H9 (cell line): ENCODE data around the gene STARD3NL. TPM values are rescaled to one million over a fixed set of nuclear protein-coding genes. Genes with fewer than 3 reads are reported as not detected.

ENCODE experiments used
- DNase-seq: peaks from one replicate; pipeline ENCODE4 v3.0.0-alpha.2; 2017
- H2AFZ ChIP-seq: one replicate; pipeline ENCODE4 v1.6.1; 2013; ENCODE audit warnings: mild to moderate bottlenecking, low read length, control low read depth, moderate library complexity
- H2AK5ac ChIP-seq: 2 replicates; pipeline ENCODE4 v1.6.1; 2013; ENCODE audit warnings: low read length, control low read depth, mixed read lengths; ENCODE audit not compliant: insufficient read length
- H2BK120ac ChIP-seq: one replicate; pipeline ENCODE4 v1.6.1; 2013; ENCODE audit warnings: low read depth, mild to moderate bottlenecking, low read length, control low read depth, inconsistent platforms; ENCODE audit not compliant: poor library complexity, severe bottlenecking
- H2BK12ac ChIP-seq: 2 replicates; pipeline ENCODE4 v1.6.1; 2013; ENCODE audit warnings: low read length, control low read depth, mixed read lengths, low read depth; ENCODE audit not compliant: insufficient read length
- H2BK15ac ChIP-seq: 2 replicates; pipeline ENCODE4 v1.6.1; 2013; ENCODE audit warnings: low read depth, low read length, control low read depth
- H2BK20ac ChIP-seq: one replicate; pipeline ENCODE4 v1.6.1; 2013; ENCODE audit warnings: low read depth, mild to moderate bottlenecking, low read length, control low read depth, inconsistent platforms; ENCODE audit not compliant: poor library complexity, severe bottlenecking
- H2BK5ac ChIP-seq: 2 replicates; pipeline ENCODE4 v1.6.1; 2013; ENCODE audit warnings: low read length, control low read depth, mixed read lengths; ENCODE audit not compliant: insufficient read length
- H3K14ac ChIP-seq: 2 replicates; pipeline ENCODE4 v1.6.1; 2013; ENCODE audit warnings: low read length, control low read depth; ENCODE audit not compliant: insufficient read depth
- H3K18ac ChIP-seq: 2 replicates; pipeline ENCODE4 v1.6.1; 2013; ENCODE audit warnings: low read depth, mild to moderate bottlenecking, mixed read lengths, low read length, control low read depth; ENCODE audit not compliant: insufficient read length
- H3K23ac ChIP-seq: 2 replicates; pipeline ENCODE4 v1.6.1; 2013; ENCODE audit warnings: low read length, control low read depth, mixed read lengths, low read depth; ENCODE audit not compliant: insufficient read length
- H3K23me2 ChIP-seq: 2 replicates; pipeline ENCODE4 v1.6.1; 2013; ENCODE audit warnings: low read depth, mild to moderate bottlenecking, mixed read lengths, low read length, control low read depth; ENCODE audit not compliant: insufficient read length, poor library complexity, severe bottlenecking
- H3K27ac ChIP-seq: 2 replicates; pipeline ENCODE4 v1.5.1; 2013; ENCODE audit warnings: low read length, control low read depth, mixed read lengths, low read depth; ENCODE audit not compliant: insufficient read length
- H3K27me3 ChIP-seq: 2 replicates; pipeline ENCODE4 v1.6.1; 2013; ENCODE audit warnings: low read length, control low read depth, inconsistent platforms; ENCODE audit not compliant: insufficient read depth
- H3K4ac ChIP-seq: 2 replicates; pipeline ENCODE4 v1.6.1; 2013; ENCODE audit warnings: low read depth, mild to moderate bottlenecking, control low read depth, inconsistent platforms, low read length, moderate library complexity
- H3K4me1 ChIP-seq: 2 replicates; pipeline ENCODE4 v1.6.1; 2013; ENCODE audit warnings: low read length, control low read depth, inconsistent platforms; ENCODE audit not compliant: insufficient read depth
- H3K4me2 ChIP-seq: 2 replicates; pipeline ENCODE4 v1.6.1; 2013; ENCODE audit warnings: low read length, control low read depth, mixed read lengths; ENCODE audit not compliant: insufficient read length, insufficient read depth
- H3K56ac ChIP-seq: 2 replicates; pipeline ENCODE4 v1.6.1; 2013; ENCODE audit warnings: low read depth, mild to moderate bottlenecking, mixed read lengths, low read length, control low read depth; ENCODE audit not compliant: insufficient read length
- H3K79me1 ChIP-seq: 2 replicates; pipeline ENCODE4 v1.6.1; 2013; ENCODE audit warnings: low read depth, mild to moderate bottlenecking, moderate library complexity, low read length, control low read depth, inconsistent platforms; ENCODE audit not compliant: insufficient read depth, poor library complexity, severe bottlenecking
- H3K79me2 ChIP-seq: 2 replicates; pipeline ENCODE4 v1.6.1; 2013; ENCODE audit warnings: low read length, control low read depth, inconsistent platforms; ENCODE audit not compliant: insufficient read depth
- H3K9ac ChIP-seq: 2 replicates; pipeline ENCODE4 v1.6.1; 2013; ENCODE audit warnings: low read length, control low read depth, mixed read lengths; ENCODE audit not compliant: insufficient read length; ENCODE audit errors: extremely low read depth
- H3K9me3 ChIP-seq: one replicate; pipeline ENCODE4 v1.6.1; 2013; ENCODE audit warnings: low read depth, low read length, inconsistent platforms; ENCODE audit not compliant: control insufficient read depth
- H3T11ph ChIP-seq: one replicate; pipeline ENCODE4 v1.6.1; 2013; ENCODE audit warnings: mild to moderate bottlenecking, low read length, control low read depth, inconsistent platforms
- H4K20me1 ChIP-seq: one replicate; pipeline ENCODE4 v1.6.1; 2013; ENCODE audit not compliant: control insufficient read depth, insufficient read length, insufficient read depth
- H4K5ac ChIP-seq: 2 replicates; pipeline ENCODE4 v1.6.1; 2013; ENCODE audit warnings: low read depth, mild to moderate bottlenecking, mixed read lengths, low read length, control low read depth; ENCODE audit not compliant: insufficient read length
- H4K8ac ChIP-seq: replicated peaks from 2 replicates; pipeline ENCODE4 v1.6.1; 2013; ENCODE audit warnings: low read length, control low read depth, mixed read lengths, low read depth; ENCODE audit not compliant: insufficient read length
- H4K91ac ChIP-seq: 2 replicates; pipeline ENCODE4 v1.6.1; 2013; ENCODE audit warnings: low read depth, mild to moderate bottlenecking, moderate library complexity, mixed read lengths, low read length, control low read depth; ENCODE audit not compliant: insufficient read length
- H3K27ac Mint-ChIP-seq, 3 experiments: 2 replicates in 2 of 3; 3 replicates in 1 of 3; pipeline ENCODE4 v1.8.0; 2020 to 2021; ENCODE audit warnings: mixed read lengths in 3 of 3, mild to moderate bottlenecking in 1 of 3, moderate library complexity in 1 of 3
- H3K27me3 Mint-ChIP-seq: 2 replicates; pipeline ENCODE4 v1.8.0; 2021; ENCODE audit warnings: low read depth, mild to moderate bottlenecking, moderate library complexity, mixed read lengths
- H3K36me3 Mint-ChIP-seq, 3 experiments: 2 replicates in 2 of 3; 3 replicates in 1 of 3; pipeline ENCODE4 v1.8.0; 2020 to 2021; ENCODE audit warnings: low read depth in 3 of 3, mixed read lengths in 3 of 3; ENCODE audit not compliant: insufficient read depth in 1 of 3
- H3K4me1 Mint-ChIP-seq, 2 experiments: 2 replicates each; pipeline ENCODE4 v1.8.0; 2020; ENCODE audit warnings: mixed read lengths in 2 of 2
- H3K4me3 Mint-ChIP-seq, 2 experiments: 2 replicates in 1 of 2; 3 replicates in 1 of 2; pipeline ENCODE4 v1.8.0; 2020 to 2021; ENCODE audit warnings: mild to moderate bottlenecking in 2 of 2, mixed read lengths in 2 of 2, moderate library complexity in 1 of 2
- H3K9me3 Mint-ChIP-seq, 2 experiments: 2 replicates in 1 of 2; 3 replicates in 1 of 2; pipeline ENCODE4 v1.8.0; 2020; ENCODE audit warnings: mild to moderate bottlenecking in 2 of 2, mixed read lengths in 2 of 2, moderate library complexity in 1 of 2
- WGBS: extraction: QIAGEN DNeasy Blood & Tissue Kit; methylation state at CpG from one replicate; pipeline ENCODE4 v1.1.7; 2013; ENCODE audit warnings: missing lambda C conversion rate, low lambda C conversion rate, mixed read lengths; ENCODE audit not compliant: insufficient read length; ENCODE audit errors: extremely low coverage; 5-methylcytosine and 5-hydroxymethylcytosine counted together
- total RNA-seq: library from RNA; stranded (reverse); gene quantifications from 2 replicates; pipeline ENCODE4 v1.2.1, GENCODE V29; 2021
- TF ChIP-seq, protein P1 (sequence below): fragments of 200-600 bp; sonication (generic); conservative IDR thresholded peaks from 3 replicates; pipeline ENCODE4 v1.8.0; 2021; ENCODE audit warnings: antibody characterized with exemption, mild to moderate bottlenecking

Gene STARD3NL
- total RNA-seq, 1 experiment from 2014 or later = 36.5 TPM

DNA sequence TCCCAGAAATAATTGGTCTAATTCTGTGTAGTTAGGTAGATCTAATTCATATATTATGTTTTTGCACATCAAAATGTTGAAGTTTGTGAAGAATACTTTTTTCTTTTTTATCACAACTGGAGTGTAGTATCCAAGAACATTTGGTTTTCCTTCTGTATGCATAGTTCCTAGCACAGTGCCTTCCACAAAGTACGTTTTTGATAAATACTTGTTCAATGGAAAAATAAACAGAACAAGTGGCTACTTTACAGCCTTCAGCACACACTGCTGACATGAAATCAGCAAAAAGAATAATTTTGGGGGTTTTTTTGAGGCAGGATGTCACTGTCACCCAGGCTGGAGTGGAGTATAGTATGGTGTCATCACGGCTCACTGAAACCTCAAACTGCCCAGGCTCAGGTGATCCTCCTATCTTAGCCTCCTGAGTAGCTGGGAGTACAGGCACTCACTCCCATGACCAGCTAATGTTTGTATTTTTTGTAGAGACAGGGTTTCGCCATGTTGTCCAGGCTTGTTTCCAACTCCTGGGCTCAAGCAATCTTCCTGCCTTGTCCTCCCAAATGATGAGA lies 67.4 kb downstream of the STARD3NL start:
- no peaks in the 10 kb centered on the region for H3K9me3 Mint-ChIP-seq
- Histone ChIP-seq H3K27me3 (no peaks in the 10 kb centered on the region), H4K20me1 (no peaks in the 10 kb centered on the region), H2BK5ac (no peak overlapping the region), H3K27ac (no peak overlapping the region), H3T11ph (no peak overlapping the region), H3K9ac (no peak overlapping the region), H2AFZ (no peak overlapping the region), H3K4me1 (no peaks in the 10 kb centered on the region), H2BK120ac (no peak overlapping the region), H4K5ac (no peak overlapping the region), H3K56ac (no peak overlapping the region), H3K79me1 (no peaks in the 10 kb centered on the region), H3K18ac (no peak overlapping the region), H4K91ac (no peak overlapping the region), H3K23ac (no peak overlapping the region), H2AK5ac (no peak overlapping the region), H2BK15ac (no peak overlapping the region), H4K8ac (no peak overlapping the region), H3K23me2 (no peaks in the 10 kb centered on the region), H3K79me2 (no peaks in the 10 kb centered on the region), H3K4ac (no peak overlapping the region), H2BK20ac (no peak overlapping the region), H3K14ac (no peak overlapping the region), H3K9me3 (no peaks in the 10 kb centered on the region), H2BK12ac (no peak overlapping the region), H3K4me2 (no peak overlapping the region)
- no CpG with 5 or more reads among the region's 3 CpGs for WGBS
- H3K4me1 Mint-ChIP-seq = no peaks in the 10 kb centered on the region
- TF ChIP-seq, protein P1, sequence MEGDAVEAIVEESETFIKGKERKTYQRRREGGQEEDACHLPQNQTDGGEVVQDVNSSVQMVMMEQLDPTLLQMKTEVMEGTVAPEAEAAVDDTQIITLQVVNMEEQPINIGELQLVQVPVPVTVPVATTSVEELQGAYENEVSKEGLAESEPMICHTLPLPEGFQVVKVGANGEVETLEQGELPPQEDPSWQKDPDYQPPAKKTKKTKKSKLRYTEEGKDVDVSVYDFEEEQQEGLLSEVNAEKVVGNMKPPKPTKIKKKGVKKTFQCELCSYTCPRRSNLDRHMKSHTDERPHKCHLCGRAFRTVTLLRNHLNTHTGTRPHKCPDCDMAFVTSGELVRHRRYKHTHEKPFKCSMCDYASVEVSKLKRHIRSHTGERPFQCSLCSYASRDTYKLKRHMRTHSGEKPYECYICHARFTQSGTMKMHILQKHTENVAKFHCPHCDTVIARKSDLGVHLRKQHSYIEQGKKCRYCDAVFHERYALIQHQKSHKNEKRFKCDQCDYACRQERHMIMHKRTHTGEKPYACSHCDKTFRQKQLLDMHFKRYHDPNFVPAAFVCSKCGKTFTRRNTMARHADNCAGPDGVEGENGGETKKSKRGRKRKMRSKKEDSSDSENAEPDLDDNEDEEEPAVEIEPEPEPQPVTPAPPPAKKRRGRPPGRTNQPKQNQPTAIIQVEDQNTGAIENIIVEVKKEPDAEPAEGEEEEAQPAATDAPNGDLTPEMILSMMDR = no peak
- no peak for DNase-seq
- no peaks in the 10 kb centered on the region for H3K27me3 Mint-ChIP-seq
- no peaks in the 10 kb centered on the region for H3K36me3 Mint-ChIP-seq
- H3K4me3 Mint-ChIP-seq = no peak overlapping the region
- no peak overlapping the region for H3K27ac Mint-ChIP-seq
